Testis (tissue), 3 donors: Measurements from ENCODE around the gene GRIA1. TPM values are rescaled to one million over a fixed set of nuclear protein-coding genes. Genes with fewer than 3 reads are reported as not detected.

Experiments used
- DNase-seq: peaks from one replicate; pipeline ENCODE4 v3.0.0-alpha.2; 2019
- H3K27ac ChIP-seq, 2 donors: fragments of 200-600 bp; sonication (generic); one replicate each; pipeline ENCODE4 v1.5.1; 2019
- H3K27me3 ChIP-seq: fragments of 200-600 bp; sonication (generic); one replicate; pipeline ENCODE4 v1.5.1; 2019
- H3K36me3 ChIP-seq: fragments of 200-600 bp; sonication (generic); one replicate; pipeline ENCODE4 v1.5.1; 2017; ENCODE audit warnings: low read depth; ENCODE audit errors: missing control alignments
- H3K4me1 ChIP-seq: fragments of 200-600 bp; sonication (generic); one replicate; pipeline ENCODE4 v1.5.1; 2019
- H3K4me3 ChIP-seq, 2 donors: fragments of 200-600 bp; sonication (generic); one replicate each; pipeline ENCODE4 v1.5.1; 2017 to 2019
- H3K9me3 ChIP-seq: fragments of 200-600 bp; sonication (generic); one replicate; pipeline ENCODE4 v1.5.1; 2017
- POLR2A ChIP-seq: fragments of 450-650 bp; IDR thresholded peaks from one replicate; pipeline ENCODE4 v1.6.1; 2017; ENCODE audit warnings: antibody characterized with exemption, mild to moderate bottlenecking, moderate library complexity
- WGBS, 2 donors: methylation state at CpG; one replicate each; pipeline ENCODE4 v1.1.5; 2018; 5-methylcytosine and 5-hydroxymethylcytosine counted together
- intact Hi-C: fragments of 100-400 bp; cut with DNase I; formaldehyde crosslinking; loops from one replicate; pipeline ENCODE4 v1.15.1; 2023; ENCODE audit warnings: low total_unique reads
- polyA plus RNA-seq: library from polyadenylated mRNA; stranded (reverse); fragments of 350-450 nt; fragmentation: Illumina TruSeq; extraction: RNeasy Lipid Tissue Mini Kit (QIAGEN cat#74804); gene quantifications from one replicate; pipeline ENCODE4 v1.2.3, GENCODE V29; 2014; ENCODE audit warnings: low read depth, low replicate concordance; ENCODE audit not compliant: insufficient read depth
- total RNA-seq, 2 donors: library from RNA; depleted of rRNA; stranded (reverse); fragments of >200 nt; gene quantifications; one replicate each; pipeline ENCODE4 v1.2.3, GENCODE V29; 2016
- TF ChIP-seq, protein P1 (sequence below), 3 experiments: fragments of 450-650 bp in 2 of 3; fragments of 200-600 bp in 1 of 3; sonication (generic) in 1 of 3; IDR thresholded peaks; one replicate each; pipeline ENCODE4 v1.5.1; 2016 to 2019; ENCODE audit warnings: antibody characterized with exemption in 3 of 3, mild to moderate bottlenecking in 2 of 3, moderate library complexity in 1 of 3

Gene GRIA1
- total and polyA plus RNA-seq, 3 donors from 2014 or later = 0.93 to 5.4 (median 3.5) TPM

DNA sequence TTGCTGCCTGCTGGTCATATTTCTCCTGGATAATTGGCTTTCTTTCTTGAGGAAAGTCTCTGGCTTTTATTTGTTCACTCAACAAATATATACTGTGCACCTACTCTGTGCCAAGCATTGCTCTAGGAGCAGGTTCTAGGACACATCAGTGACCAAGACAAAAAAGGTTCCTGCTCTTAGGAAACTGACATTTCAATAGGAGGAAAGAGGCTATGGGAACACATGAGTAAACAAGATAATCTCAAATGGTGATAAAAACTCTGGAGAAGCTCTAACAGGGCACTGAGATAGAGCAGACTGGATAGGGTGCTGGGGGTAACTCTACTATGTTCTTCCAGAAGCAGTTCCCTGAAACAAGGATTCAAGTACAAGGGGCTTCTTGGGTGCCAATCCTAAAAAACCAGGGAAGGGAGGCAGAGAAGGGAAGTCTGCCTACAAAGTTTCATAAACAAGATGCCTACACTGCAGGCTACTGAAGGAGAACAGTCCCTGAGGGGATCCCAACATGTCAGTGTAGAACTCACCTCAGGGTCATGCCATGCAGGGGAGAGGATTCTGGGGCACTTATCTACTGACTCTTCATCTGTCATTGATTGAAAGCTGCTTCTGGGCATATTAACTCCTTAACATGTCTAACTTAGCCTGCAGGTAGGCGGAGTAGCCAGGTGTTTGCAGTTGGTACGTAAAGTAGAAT lies 181.3 kb downstream of the GRIA1 start:
- Histone ChIP-seq H3K4me1 (no peaks in the 10 kb centered on the region), H3K36me3 (no peaks in the 10 kb centered on the region), H3K27me3 (no peaks in the 10 kb centered on the region), H3K27ac (no peak overlapping the region), H3K4me3 (no peak overlapping the region), H3K9me3 (no peaks in the 10 kb centered on the region)
- DNase-seq = no peak
- intact Hi-C loops = no loop called here
- 74 to 79% methylated on average over 2 of the region's 2 CpGs for WGBS, 2 donors
- TF ChIP-seq POLR2A = no peak
- TF ChIP-seq, protein P1, sequence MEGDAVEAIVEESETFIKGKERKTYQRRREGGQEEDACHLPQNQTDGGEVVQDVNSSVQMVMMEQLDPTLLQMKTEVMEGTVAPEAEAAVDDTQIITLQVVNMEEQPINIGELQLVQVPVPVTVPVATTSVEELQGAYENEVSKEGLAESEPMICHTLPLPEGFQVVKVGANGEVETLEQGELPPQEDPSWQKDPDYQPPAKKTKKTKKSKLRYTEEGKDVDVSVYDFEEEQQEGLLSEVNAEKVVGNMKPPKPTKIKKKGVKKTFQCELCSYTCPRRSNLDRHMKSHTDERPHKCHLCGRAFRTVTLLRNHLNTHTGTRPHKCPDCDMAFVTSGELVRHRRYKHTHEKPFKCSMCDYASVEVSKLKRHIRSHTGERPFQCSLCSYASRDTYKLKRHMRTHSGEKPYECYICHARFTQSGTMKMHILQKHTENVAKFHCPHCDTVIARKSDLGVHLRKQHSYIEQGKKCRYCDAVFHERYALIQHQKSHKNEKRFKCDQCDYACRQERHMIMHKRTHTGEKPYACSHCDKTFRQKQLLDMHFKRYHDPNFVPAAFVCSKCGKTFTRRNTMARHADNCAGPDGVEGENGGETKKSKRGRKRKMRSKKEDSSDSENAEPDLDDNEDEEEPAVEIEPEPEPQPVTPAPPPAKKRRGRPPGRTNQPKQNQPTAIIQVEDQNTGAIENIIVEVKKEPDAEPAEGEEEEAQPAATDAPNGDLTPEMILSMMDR (IDR thresholded peaks at IDR 0.05) = no peak

DNA sequence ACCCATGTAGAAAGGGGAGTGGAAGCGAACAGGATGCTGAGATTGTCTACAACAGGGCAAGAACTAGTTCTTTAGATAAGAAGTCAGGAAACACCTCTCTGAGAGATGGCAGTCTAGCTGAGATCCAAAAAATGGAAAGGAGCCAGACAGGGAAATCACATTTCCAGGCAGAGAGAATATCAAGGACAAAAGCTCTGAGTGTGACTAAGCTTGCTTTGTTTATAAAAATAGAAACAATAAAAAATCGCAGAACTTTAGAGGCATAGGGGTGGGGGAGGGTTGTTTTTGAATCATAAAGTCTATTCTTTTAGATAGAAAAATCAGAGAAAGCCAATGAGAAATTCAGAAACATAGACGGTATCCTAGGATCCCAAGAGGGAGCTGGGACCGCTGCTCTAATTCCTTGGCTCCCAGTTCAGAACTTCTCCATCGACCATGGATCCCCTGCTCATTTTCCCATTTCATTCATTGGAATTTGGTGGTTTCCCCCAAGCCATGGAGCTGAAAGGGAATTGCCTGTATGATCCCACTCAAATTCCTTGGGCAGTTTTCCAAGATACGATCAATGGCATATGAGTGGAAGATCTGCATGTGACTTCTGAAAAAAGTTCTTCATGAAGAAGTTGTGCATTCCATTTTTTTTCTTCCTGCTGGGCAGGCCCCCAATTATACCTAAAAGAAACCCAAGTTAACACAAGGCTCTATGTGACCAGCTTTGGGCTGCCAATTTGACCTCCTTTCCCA lies 182.0 kb downstream of the GRIA1 start:
- no peaks in the 10 kb centered on the region for H3K9me3 ChIP-seq
- DNase-seq = no peak

DNA sequence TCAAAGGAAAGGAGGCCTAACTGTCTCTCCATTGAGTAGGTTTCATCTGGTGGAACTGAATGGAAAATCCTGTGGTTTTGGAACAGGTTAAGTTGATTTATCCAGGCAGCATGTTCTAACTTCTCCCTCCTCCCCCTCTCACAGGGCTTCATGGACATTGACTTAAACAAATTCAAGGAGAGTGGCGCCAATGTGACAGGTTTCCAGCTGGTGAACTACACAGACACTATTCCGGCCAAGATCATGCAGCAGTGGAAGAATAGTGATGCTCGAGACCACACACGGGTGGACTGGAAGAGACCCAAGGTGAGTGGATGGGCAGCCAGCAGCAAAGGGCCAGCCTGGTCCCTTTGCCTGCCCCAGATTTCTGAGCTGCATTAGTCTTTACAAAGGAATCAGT lies 183.9 kb downstream of the GRIA1 start:
- H3K27me3 ChIP-seq = no peaks in the 10 kb centered on the region
- no peaks in the 10 kb centered on the region for H3K36me3 ChIP-seq
- 84 to 88% methylated on average over 3 to 4 of the region's 4 CpGs for WGBS, 2 donors
- no peak overlapping the region for H3K4me3 ChIP-seq
- no peaks in the 10 kb centered on the region for H3K9me3 ChIP-seq
- TF ChIP-seq, protein P1 (IDR thresholded peaks at IDR 0.05) = no peak
- TF ChIP-seq POLR2A = no peak
- DNase-seq = no peak
- no peaks in the 10 kb centered on the region for H3K4me1 ChIP-seq
- no peak overlapping the region for H3K27ac ChIP-seq
- intact Hi-C loops = no loop called here

More for the DNA sequence above, 182.0 kb downstream of the GRIA1 start:
- no peaks in the 10 kb centered on the region for H3K27me3 ChIP-seq
- no peak overlapping the region for H3K27ac ChIP-seq
- no peaks in the 10 kb centered on the region for H3K36me3 ChIP-seq
- 42 to 48% methylated on average over 6 of the region's 6 CpGs for WGBS, 2 donors
- intact Hi-C loops = no loop called here
- no peak overlapping the region for H3K4me3 ChIP-seq
- no peak for TF ChIP-seq POLR2A
- TF ChIP-seq, protein P1 (IDR thresholded peaks at IDR 0.05) = no peak
- H3K4me1 ChIP-seq = no peaks in the 10 kb centered on the region

DNA sequence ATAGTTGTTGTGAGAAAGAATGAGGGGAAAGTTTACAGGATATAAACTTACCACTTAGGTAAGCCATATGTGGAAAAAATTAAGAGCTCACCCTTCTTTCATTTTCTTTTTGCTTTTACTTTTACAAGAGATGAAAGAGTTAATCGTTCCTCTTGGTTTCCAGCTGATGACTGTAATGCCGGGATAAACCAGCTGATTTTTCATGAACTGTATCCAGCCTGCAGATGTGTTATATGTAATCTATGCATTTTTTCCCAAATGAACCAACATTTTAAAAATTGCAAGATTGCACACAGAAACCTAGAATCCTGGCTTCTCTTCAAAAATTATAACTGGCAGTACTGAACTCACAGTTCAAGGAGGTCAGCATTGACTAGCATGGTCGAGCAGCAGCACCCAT lies 185.9 kb downstream of the GRIA1 start:
- WGBS, 2 donors = 45 to 58% methylated on average over 3 of the region's 3 CpGs
- TF ChIP-seq POLR2A = no peak
- TF ChIP-seq, protein P1 (IDR thresholded peaks at IDR 0.05) = no peak
- intact Hi-C loops = no loop called here

More for the DNA sequence above, 185.9 kb downstream of the GRIA1 start:
- Histone ChIP-seq H3K4me3 (no peak overlapping the region), H3K4me1 (no peaks in the 10 kb centered on the region), H3K9me3 (no peaks in the 10 kb centered on the region), H3K27me3 (no peaks in the 10 kb centered on the region), H3K36me3 (no peaks in the 10 kb centered on the region), H3K27ac (no peak overlapping the region)
- DNase-seq = no peak
